NCI-H2227 (cell line): ENCODE data around the gene POP7.

Experiments used
- DNase-seq: peaks from one replicate; lab custom pipeline; 2025; ENCODE audit not compliant: unreplicated experiment; lab: John Stamatoyannopoulos, UW

Gene POP7

GRCh38 chr7:100679129-100679926, 26.6 kb upstream of the POP7 start:
- peak; percentile 35 for DNase-seq

DNA sequence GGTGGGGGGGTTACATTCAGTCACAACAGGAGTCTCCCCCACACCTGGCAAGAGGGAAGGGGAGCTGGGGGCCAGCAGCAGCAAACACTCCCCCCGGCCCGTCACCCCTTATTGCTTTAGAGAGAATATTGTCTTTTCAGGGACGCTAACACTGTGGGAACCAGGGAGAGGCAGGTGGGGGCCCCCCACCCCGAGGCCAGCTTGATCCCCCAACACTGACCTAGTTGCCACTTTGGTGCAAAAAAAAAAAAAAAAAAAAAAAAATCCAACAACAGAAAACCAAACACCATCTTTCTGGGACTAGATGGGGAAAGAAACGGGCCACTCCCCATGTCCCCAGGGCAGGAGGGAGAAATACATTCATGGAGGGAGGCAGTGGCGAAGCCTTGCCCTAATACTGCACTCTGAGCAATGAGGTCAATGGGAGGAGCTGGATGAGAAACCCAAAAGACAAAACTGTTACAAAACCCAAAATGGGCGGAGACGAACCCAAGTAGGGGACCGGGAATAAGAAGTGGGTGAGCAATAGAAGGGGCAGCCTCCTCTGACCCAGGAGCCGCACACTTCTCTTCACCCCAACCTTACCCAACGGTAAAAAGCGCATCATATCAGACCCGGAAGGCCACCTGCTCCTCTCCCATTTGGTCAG, 25.9 kb upstream of the POP7 start:
- no peak for DNase-seq

DNA sequence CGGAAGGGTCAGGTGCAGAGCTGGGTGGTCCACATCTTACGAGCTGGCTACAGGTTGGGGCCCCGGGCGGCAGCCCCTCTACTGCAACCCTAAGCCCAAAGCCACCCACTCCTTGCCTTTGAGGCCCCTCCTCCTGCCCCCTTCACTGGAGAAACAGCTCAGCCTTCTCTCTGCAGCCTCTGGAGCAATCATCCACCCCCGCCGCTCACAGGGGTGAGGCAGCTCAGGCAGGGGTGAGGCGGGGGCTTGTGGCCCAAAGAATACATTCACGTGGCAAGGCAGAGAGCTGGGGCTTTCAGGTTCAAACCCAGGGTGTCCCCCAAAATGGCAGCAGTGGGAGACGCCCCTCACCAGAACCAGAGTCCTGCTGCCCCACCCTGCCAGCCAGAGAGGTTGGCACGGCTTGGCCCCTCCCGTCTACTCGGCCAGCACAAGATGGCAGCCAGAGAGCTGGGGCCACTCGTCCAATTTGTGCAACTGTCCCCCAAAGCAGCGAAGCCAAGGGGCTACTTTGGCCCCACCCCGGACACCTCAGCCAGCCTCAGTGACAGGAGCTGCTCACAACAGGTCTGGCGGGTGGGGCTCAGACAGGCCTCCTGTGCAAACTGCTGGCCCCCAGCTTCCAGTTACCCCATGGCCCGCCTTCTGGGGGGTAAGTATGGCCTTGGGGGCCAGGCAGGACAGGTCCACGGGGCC, 25.2 kb upstream of the POP7 start:
- DNase-seq, result peak; percentile 51

GRCh38 chr7:100681491-100682227, 24.3 kb upstream of the POP7 start:
- DNase-seq, result no peak

DNA sequence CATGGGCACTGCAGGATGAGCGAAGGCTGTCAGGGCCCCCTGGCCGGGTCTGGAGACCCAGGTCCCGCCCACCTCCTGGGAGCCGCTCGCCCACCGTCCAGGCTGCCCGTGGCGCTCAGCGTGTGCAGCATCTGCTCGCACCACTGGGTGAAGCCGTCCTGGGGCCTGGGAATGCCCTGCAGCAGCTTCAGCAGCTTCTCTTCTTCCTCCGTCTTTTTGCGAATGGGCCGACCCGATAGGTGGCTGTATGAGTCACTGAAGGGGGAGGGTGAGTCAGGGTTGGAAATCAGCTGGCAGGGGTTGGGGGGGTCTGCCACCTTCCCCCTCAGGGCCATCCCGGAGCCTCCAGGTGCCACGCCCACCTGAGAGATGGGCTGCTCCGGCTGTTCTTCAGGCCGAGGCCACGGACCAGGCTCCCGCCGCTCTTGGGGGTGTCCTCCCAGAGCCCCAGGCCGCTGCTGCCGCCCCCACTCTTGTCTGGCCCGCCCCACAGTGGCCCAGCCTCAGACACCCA, 23.6 kb upstream of the POP7 start:
- DNase-seq, result no peak

- no peak for DNase-seq
These were observed 22.8 kb upstream of the POP7 start for GRCh38 chr7:100682991-100683658.

DNA sequence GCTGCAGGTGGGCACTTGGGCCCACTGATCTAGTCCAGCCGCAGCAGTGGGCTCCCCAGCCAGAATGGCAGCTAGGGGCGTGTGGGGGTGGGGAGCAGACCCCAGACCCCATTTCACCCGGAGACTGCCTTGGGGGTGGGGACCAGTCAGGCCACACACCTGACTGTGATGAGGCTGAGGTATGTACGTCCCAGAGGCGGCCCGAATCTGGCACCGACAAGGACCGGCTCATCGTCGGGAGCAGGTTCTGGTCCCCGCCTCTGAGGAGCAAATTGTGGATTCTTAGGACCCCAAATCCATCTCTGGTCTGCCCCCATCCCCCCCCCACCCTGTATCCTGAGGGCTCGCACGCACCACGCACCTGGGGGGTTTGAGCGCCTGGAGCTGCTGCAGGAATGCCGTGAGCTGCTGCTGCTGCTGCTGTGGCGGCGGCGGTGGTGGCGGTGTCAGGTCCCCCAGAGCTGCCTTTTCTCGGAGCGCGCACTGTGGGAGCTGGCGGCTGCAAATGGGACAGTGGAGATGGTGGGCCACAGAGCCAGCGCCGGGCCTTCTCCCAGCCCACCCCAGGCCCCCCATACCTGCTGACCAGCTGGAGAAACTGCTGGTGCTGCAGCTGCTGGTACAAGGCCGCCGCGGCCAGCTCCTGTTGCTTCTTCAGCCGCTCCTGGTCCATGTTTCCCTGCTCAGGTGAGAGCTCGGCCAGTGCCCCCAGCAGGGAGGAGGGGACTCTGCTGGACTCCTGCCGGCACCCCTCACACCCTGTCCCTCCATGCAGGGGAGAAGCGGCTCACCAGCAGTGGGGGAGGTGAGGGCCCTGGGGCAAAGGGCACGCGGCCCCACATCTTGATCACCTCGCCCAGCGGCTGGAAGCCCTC, 22.0 kb upstream of the POP7 start:
- DNase-seq, result no peak

DNA sequence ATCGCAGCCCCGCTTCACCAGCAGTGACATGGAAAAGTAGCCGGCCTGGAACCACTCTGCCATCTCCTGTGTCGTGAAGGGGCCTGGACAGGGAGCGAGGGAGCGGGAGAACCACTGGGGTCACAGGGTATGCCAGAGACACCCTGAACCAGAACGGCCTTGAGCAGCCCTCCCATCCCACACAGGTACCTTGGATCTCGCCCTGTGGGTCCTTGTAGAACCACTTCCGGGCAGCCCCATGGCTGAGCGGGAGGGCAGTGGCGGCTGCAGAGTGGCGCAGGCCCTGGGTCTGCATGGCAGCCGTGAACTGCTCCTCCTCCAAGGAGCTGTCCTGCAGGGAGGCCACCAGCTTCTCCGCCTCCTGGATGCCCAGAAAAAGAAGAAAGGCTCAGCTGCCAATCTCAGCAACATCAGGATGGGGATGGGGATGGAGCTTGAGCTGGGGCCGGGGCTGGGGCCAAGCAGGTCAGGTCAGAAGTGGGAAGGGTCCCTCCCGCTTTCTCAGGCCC, 21.3 kb upstream of the POP7 start:
- no peak for DNase-seq

GRCh38 chr7:100685049-100685605, 20.8 kb upstream of the POP7 start:
- DNase-seq, result no peak

DNA sequence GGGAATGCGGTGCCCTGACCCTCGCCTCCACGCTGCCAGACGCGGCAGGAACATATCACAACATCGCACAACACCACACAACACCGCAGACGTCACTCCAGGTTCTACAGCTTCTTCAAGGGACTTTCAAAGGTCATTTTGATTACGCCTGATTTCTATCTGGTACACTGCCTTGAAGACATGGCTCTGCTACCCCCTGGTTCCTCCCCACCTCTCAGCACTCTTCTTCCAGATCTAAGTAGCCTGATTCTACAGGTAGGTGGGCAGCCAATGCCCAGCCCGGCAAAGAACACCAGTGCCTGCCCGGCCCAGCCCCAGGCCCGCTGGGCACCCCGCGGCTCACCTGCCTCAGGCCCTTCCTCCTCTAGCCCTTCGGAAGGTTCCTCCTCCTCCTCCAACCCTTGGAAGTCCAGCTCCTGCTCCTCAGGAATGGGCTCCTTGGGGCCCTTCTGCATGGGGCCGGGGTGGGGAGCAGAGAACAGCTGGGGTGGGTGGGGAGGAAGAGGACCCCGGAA, 20.2 kb upstream of the POP7 start:
- DNase-seq, result no peak

- DNase-seq, result peak; percentile 87
These were observed 19.6 kb upstream of the POP7 start for GRCh38 chr7:100686201-100686821.

- no peak for DNase-seq
These were observed 19.1 kb upstream of the POP7 start for GRCh38 chr7:100686822-100687211.

DNA sequence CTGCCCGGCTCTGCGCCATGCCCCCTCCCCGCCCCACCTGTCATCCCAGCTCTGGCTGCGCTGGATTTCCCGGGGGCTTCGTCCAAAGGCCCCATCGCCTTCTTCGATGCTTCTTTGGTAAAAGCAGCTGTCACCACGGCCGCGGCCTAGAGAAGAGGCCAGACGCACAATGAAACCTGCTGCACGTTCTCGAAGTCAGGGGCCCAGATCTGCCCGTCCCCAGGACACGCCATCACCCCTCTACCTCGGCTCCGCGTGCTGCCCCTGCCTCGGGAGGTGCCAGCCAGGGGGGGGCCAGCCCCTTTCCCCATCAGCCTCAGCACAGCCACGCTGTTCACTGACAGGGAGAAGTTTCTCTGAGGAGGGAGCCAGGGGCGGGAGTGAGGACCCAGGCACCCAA, 18.7 kb upstream of the POP7 start:
- DNase-seq, result no peak

GRCh38 chr7:100687751-100688300, 18.1 kb upstream of the POP7 start:
- no peak for DNase-seq

- no peak for DNase-seq
These were observed 17.5 kb upstream of the POP7 start for GRCh38 chr7:100688326-100688860.

GRCh38 chr7:100689230-100690135, 16.4 kb upstream of the POP7 start:
- no peak for DNase-seq
